GM21825 (cell line): ENCODE data around the gene SLC10A3.

ENCODE experiments used
- ATAC-seq: cut with Tn5 transposase; IDR thresholded peaks from one replicate; pipeline ENCODE4 v1.9.1; 2021; ENCODE audit warnings: mild to moderate bottlenecking, moderate library complexity; ENCODE audit not compliant: unreplicated experiment

SLC10A3 gene

DNA sequence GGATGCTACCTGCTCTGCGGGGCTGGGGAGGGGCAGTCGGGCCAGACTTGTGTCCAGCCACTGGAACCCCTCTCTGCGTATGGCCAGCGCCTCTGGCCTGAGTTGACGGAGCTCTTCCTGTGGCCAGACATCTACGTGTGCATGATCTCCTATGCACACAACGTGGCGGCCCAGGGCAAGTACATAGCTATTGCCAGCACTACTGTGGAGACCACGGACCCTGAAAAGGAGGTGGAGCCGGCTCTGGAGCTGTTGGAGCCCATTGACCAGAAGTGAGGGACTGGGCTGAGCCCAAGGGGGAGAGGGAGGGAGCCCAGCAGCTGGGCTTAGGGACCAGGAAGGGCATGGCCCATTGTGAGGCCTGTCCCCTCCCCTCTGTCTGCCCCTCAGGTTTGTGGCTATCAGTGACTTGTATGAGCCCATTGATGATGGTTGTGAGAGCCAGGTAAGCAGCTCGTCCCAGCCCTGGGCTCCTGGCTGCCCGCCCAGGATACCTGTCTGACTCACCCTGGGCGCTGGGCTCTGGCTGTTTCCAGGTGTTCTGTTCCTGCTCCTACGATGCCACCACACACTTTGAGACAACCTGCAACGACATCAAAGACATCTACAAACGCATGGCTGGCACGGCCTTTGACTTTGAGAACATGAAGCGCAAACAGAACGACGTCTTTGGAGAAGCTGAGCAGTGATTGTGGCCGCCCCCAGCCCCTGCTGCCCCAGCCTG is 48.3 kb downstream of the SLC10A3 start:
- no peak for ATAC-seq

DNA sequence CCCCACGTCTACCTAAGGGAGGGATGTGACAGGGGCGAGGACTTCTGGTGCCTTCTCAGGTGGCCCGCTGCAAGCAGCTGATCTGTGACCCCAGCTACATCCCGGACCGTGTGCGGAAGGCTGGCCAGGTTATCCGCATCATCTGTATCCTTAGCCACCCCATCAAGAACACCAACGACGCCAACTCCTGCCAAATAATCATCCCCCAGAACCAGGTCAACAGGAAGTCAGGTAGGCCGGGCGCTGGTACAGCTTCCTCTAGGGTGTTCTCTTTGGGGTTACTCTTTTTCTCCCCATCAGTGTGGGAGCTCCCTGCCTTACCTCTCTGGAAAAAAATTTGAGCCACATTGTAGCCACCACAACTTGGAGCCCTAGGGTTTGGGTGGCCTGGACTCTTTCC is 48.9 kb downstream of the SLC10A3 start:
- no peak for ATAC-seq

DNA sequence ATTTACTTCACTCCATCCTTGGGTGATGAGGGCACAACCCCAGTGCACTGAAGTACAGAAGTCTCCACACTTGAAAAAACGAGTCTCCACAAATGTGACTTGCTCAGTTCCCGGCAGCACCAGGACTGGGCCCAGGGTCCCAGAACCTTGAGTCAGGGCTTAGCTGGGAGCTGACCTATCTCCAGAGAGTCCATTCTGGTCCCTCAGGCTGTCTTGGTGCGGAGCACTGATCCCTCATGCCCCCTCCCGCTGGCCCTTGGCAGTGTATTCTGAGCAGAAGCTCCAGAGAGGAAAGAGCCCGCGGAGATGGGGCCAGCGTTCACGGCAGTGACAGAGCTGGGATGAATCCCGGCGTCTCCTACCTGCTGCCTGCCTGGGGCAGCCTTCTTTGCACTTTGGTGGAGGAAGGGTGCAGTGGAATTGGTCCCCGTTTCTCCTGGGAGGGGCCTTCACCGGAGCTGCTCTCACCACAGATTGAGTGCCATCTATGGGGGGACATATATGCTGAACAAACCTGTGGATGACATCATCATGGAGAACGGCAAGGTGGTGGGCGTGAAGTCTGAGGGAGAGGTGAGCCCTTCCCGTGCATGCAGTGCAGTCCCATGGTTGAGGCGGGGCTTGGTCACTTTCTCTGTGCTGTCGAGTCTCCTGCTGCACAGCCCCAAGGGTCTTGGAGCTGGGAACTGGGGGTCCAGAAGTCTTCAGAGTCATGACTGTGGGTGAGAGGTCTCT is 49.6 kb downstream of the SLC10A3 start:
- no peak for ATAC-seq

DNA sequence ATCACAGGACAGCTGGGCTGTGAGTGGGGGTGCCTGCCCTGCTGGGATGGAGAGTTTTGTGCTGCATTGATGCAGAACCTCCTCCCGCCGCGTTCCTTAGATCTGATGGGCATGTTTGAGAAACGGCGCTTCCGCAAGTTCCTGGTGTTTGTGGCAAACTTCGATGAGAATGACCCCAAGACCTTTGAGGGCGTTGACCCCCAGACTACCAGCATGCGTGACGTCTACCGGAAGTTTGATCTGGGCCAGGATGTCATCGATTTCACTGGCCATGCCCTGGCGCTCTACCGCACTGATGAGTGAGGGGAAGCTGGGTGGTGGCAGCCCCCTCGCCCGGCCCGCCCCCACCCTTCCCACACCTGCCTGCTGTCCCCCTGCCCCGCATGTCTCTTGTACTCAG is 50.6 kb downstream of the SLC10A3 start:
- no peak for ATAC-seq

DNA sequence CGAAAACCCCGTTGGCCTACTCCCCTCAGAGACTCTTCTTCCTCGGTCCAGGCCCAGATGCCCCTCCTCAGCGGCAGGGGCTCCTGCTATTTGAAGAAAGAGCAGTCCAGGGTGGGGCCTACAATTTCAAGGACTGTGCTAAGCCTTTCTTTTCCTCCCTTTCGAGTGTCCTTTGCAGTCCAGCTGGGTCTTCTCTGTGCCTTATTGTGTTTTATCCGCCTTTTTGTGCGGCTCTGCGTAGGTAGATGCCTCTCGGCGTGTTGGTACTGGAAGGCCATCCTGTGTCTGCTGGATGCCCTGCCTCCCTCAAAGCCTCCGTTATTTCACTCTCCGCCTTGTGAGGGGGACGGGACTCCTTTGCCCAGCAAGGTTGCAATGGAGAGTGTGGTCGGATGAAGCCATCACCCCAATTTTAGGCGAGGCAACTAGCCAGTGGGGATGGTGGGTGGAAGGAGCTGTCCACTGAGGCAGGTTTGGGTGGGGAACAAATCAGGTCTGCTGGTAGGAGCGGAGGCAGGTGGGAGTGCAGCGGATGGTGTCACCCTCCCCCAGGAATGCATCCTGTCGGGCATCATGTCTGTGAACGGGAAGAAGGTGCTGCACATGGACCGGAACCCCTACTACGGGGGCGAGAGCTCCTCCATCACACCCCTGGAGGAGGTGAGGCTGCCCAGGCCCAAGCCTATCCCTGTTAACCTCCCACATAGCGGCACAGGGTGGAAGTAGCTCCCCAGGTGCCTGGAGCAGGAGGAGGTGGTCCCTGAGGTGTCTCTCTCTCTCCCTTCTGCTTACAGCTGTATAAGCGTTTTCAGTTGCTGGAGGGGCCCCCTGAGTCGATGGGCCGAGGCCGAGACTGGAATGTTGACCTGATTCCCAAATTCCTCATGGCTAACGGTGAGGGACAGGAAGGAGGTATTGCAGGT is 52.2 kb downstream of the SLC10A3 start:
- ATAC-seq, result no peak
